ENCODE measurements around the gene FLOT2. TPM values are rescaled to one million over a fixed set of nuclear protein-coding genes. Genes with fewer than 3 reads are reported as not detected.
A peak's percentile ranks its signal among the peaks of the same experiment; 100 is the strongest.

The FLOT2 gene
- polyA plus RNA-seq, 2 of the 4 experiments (the other 2 are of a cell fraction), result 66.4 to 78.6 TPM

GRCh38 chr17:28917029-28917428, 19.5 kb upstream of the FLOT2 start:
- H3K4me3 ChIP-seq, result no peak overlapping the region
- ATAC-seq (no peak), DNase-seq (ENCODE audit: low read depth in 1 of 2, low spot score in 1 of 2) (no peak), FAIRE-seq (no peak)
- 93% methylated on average over 12 of the region's 12 CpGs for WGBS (ENCODE audit: missing lambda C conversion rate)
- CTCF ChIA-PET, result interaction anchor here (0.6 to 38.2 kb wide), 25 partner anchors 8 to 233 kb away, joined by 3 to 685 read pairs (median 4); partner anchors contain the start of genes DHRS13, FLOT2 and TLCD1
- TF ChIP-seq RFX5 (IDR thresholded peaks at IDR 0.05) (no peak), ZC3H11A (IDR thresholded peaks at IDR 0.05) (no peak), MAZ (IDR thresholded peaks at IDR 0.05; ENCODE audit: borderline replicate concordance, low read depth, low read length) (no peak), HOXA7 (CRISPR knock-in tag; IDR thresholded peaks at IDR 0.05) (no peak), BHLHE40 (IDR thresholded peaks at IDR 0.05; ENCODE audit: low read depth, low read length) (no peak), CHD4 (IDR thresholded peaks at IDR 0.05; ENCODE audit: borderline replicate concordance) (no peak), E2F6 (IDR thresholded peaks at IDR 0.05; ENCODE audit: borderline replicate concordance, low read depth) (no peak), TFCP2L1 (CRISPR knock-in tag; IDR thresholded peaks at IDR 0.05) (no peak), BCL3 (IDR thresholded peaks at IDR 0.05) (no peak)
- no peak overlapping the region for H3K27ac ChIP-seq
- H3K4me2 ChIP-seq, result no peak overlapping the region
- POLR2A ChIA-PET, result interaction anchor here (0.9 kb wide), 1 partner anchor 153 kb away, joined by 3 read pairs; no protein-coding TSS in a partner anchor
- no peaks in the 10 kb centered on the region for H3K9me3 ChIP-seq
- no peaks in the 10 kb centered on the region for H3K4me1 ChIP-seq

GRCh38 chr17:28916302-28916934, 18.9 kb upstream of the FLOT2 start:
- WGBS (ENCODE audit: missing lambda C conversion rate), result 45% methylated on average over 6 of the region's 6 CpGs
- ChIA-PET CTCF (interaction anchor here (0.6 to 38.2 kb wide), 29 partner anchors 8 to 232 kb away, joined by 3 to 685 read pairs (median 4); partner anchors contain the start of genes DHRS13, FLOT2 and TLCD1), POLR2A (interaction anchor here (0.9 kb wide), 1 partner anchor 153 kb away, joined by 3 read pairs; no protein-coding TSS in a partner anchor)
- FAIRE-seq (no peak), ATAC-seq (peak; percentile 69 to 87), DNase-seq (ENCODE audit: low read depth in 1 of 2, low spot score in 1 of 2) (peak; percentile 61 to 63)
- Histone ChIP-seq H3K27ac (no peak overlapping the region), H3K4me3 (no peak overlapping the region), H3K4me2 (no peak overlapping the region), H3K4me1 (no peaks in the 10 kb centered on the region), H3K9me3 (no peaks in the 10 kb centered on the region)
- TF ChIP-seq RAD21 (conservative IDR thresholded peaks at IDR 0.05 in 1 of 2, IDR thresholded peaks at IDR 0.05 in 1 of 2) (peak; percentile 68 to 69), CTCF (IDR thresholded peaks at IDR 0.05) (peak; percentile 77), SMC3 (IDR thresholded peaks at IDR 0.05) (peak; percentile 59), POLR2AphosphoS2 (conservative IDR thresholded peaks at IDR 0.05; ENCODE audit: low read length) (no peak)

- 95% methylated on average over 6 of the region's 6 CpGs for WGBS (ENCODE audit: missing lambda C conversion rate)
- DNase-seq (ENCODE audit: low read depth in 1 of 2, low spot score in 1 of 2) (no peak), ATAC-seq (no peak), FAIRE-seq (no peak)
- no peak overlapping the region for H3K4me3 ChIP-seq
- ChIA-PET POLR2A (interaction anchor here (0.6 kb wide), 1 partner anchor 11 kb away, joined by 5 read pairs; no protein-coding TSS in a partner anchor), CTCF (interaction anchor here (0.5 to 38.2 kb wide), 11 partner anchors 5 to 338 kb away, joined by 3 to 685 read pairs (median 5); partner anchors contain the start of genes DHRS13, FLOT2 and TLCD1)
- H3K4me2 ChIP-seq, result no peak overlapping the region
- H3K27ac ChIP-seq, result no peak overlapping the region
- peaks cover 15% of the 10 kb centered on the region for H3K4me1 ChIP-seq
- no peak for TF ChIP-seq SMC3 (IDR thresholded peaks at IDR 0.05)
- no peak for TF ChIP-seq POLR2AphosphoS2 (conservative IDR thresholded peaks at IDR 0.05; ENCODE audit: low read length)
- no peak for TF ChIP-seq NR3C1 (IDR thresholded peaks at IDR 0.05)
- no peak for TF ChIP-seq ZFP36 (IDR thresholded peaks at IDR 0.05; ENCODE audit: borderline replicate concordance, partially characterized antibody)
- H3K9me3 ChIP-seq, result no peaks in the 10 kb centered on the region
Measured at GRCh38 chr17:28912938-28913333, 15.4 kb upstream of the FLOT2 start.

All from A549 (cell line).